ENCODE measurements around the gene TTC39B.

DNA sequence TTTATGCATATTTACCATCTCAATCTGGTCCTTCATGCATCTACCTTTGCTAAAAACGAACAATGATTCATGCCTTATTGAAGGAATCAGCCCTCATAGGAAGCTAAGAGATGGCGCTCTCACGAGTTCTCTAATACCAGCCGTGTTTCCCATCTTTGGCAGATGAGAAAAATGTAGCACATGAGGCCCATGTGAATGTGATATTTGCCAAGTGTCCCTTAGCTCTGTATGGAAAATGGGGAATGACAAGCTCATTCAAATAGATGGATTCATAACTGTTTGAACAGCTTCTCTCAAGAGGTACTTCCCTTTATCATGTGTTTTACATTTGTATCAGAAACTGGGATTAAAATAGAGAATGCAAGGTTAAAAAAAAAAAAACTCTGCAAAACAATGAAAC lies 66.1 kb downstream of the TTC39B start:
- TF ChIP-seq, protein P1, sequence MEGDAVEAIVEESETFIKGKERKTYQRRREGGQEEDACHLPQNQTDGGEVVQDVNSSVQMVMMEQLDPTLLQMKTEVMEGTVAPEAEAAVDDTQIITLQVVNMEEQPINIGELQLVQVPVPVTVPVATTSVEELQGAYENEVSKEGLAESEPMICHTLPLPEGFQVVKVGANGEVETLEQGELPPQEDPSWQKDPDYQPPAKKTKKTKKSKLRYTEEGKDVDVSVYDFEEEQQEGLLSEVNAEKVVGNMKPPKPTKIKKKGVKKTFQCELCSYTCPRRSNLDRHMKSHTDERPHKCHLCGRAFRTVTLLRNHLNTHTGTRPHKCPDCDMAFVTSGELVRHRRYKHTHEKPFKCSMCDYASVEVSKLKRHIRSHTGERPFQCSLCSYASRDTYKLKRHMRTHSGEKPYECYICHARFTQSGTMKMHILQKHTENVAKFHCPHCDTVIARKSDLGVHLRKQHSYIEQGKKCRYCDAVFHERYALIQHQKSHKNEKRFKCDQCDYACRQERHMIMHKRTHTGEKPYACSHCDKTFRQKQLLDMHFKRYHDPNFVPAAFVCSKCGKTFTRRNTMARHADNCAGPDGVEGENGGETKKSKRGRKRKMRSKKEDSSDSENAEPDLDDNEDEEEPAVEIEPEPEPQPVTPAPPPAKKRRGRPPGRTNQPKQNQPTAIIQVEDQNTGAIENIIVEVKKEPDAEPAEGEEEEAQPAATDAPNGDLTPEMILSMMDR (conservative IDR thresholded peaks at IDR 0.05 in 1 of 2, IDR thresholded peaks at IDR 0.05 in 1 of 2; ENCODE audit: extremely low read depth in 1 of 2, insufficient read depth in 1 of 2, low read depth in 1 of 2, low read length in 2 of 2) = no peak
- no peak for TF ChIP-seq EZH2 (IDR thresholded peaks at IDR 0.05; ENCODE audit: borderline replicate concordance, low read length)

Data from mammary epithelial cell (primary cell).